Renal cortical epithelial cell (primary cell): ENCODE data around the gene NPIPA3. TPM values are rescaled to one million over a fixed set of nuclear protein-coding genes. Genes with fewer than 3 reads are reported as not detected.
"Not testable (repeated sequence)": the region's sequence is repeated elsewhere in the genome, so short reads cannot be mapped to it uniquely, and the experiment has no call there.

Experiments
- DNase-seq: peaks from one replicate; pipeline ENCODE4 v3.0.0-alpha.2; 2011; ENCODE audit warnings: low read depth
- total RNA-seq: library from RNA; depleted of rRNA; stranded (reverse); fragments of >200 nt; gene quantifications from 2 replicates; pipeline ENCODE4 v1.2.3, GENCODE V29; 2014

Gene NPIPA3
- 0.25 TPM in 1 of 2 replicates, not detected in the other for total RNA-seq

DNA sequence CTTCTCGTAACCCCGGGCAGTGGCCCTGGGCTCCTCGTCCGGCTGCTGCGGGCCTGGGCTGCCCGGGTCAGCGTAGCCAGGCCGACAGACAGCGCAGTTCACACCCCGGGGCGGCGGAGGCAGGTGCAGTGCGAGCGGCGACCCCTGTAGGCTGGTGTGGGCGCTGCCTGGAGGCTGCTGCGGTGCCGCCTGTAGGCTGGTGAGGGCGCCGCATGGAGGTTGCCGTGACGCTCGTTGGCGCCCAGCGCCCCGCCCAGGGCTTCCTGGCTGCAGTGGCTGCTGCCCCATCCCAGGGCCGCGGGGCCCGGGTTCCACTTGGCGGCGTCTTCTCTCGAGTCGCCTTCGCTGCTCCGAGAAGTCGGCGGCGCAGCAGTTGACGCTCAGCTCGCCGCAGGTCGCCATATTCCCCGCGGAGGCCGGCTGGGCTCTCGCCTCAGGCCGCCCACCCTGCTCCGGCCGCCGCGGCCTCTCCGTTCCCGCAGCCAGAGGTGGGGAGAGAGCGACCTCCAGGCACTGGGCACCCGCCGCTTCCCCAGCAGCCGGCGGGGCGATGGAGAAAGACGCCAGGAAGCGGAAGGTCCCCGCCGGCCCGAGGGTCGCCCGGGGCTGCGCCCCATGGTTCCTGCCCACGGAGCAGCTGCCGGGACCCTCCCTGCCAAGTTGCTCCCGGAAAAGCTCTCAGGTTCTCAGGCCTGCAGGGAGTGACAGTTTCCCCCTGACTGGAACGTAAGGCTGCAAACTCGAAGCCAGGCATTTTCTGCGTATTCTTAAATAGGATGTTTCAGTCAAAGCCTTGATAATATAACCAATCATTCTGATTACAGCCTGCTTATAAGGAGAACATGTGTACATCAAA lies at the start of gene NPIPA3:
NPIPA3 (plus strand) TSS at position 256 of the 856 bp plus-strand sequence. CDS start 5,533 bp downstream, outside the sequence.
- not testable (repeated sequence) for DNase-seq

DNA sequence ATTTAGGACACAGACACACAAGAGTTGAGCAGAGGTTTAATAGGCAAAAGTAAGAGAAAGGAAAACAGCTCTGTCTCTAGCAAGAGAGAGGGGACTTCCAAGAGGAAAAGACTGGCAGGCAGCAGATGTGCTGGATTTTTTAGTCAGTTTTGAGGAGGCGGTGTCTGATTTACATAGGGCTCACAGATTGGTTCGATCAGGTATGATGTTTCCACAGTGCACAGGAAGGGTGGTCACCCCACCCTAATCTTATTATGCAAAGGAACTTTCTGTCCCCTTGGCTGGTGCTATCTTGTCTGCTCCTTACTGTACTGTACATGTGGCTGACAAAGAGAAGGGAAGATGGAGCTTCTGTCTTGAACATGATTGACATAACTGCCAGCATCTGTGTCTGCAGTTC lies 45.1 kb upstream of the NPIPA3 start:
- DNase-seq: no peak

DNA sequence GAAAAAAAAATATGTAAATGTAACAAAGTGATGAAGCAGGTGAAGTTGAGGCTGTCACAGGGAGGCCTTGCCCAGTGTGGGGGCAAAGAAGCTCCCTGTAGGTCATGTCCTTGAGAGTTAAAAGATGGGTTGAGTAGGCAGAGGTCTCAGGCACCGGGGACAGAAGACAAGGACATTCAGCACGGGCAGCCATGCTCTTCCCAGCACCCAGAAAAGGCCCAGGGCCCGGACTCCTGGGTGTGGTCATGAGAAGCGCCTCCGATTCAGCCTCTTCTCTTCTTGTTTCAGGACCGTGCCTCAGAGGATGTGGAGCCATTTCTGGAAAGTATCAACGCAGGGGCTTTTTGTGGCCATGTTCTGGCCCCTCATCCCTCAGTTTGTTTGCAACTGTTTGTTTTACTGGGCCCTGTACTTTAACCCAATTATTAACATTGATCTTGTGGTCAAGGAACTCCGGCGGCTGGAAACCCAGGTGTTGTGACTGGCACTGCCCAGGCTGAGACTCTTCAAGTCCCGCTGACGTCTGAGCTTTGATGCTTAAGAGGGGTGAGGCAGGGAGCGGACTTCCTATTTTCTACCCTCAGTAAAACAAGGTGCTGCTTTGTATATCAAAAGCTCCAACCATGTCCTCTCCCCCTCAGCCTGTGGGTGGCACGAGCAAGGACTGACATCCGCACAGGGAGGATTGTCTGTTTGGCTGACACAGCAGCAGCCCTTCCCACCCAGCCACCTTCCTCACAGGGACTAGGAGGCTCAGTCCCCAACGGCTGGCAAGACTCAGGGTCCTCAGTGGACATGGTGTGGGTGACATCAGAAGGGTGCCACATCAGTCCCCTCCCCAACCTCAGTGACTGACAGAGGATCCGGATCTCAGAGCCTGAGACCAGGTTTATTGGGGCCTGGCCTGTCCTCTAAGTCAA lies 35.6 kb upstream of the NPIPA3 start:
- no peak for DNase-seq

DNA sequence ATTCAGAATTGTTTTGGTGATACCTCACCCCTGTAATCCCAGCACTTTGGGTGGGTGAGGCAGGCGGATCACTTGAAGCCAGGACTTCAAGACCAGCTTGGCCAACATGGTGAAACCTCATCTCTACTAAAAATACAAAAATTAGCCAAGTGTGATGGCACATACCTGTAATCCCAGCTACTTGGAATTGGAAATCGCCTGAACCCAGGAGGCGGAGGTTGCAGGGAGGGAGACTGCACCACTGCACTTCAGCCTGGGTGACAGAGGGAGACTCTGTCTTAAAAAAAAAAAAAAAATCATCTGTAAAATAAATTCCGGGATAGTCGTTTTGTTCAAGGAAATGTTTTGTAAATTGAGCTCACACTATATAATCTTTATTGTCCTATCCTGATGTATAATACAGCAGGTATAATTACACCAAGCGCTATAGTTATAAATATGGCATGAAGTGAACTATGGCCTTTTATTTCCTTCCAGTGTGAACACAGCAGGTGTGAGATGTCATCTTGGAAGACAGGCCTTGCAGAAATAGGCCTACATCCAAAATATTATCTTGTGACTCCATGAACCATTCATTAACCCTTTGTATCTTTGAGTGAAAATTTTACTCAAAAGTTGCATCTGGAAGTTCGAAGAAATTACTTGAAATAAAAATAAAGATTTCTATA lies 34.5 kb upstream of the NPIPA3 start:
- DNase-seq: no peak

DNA sequence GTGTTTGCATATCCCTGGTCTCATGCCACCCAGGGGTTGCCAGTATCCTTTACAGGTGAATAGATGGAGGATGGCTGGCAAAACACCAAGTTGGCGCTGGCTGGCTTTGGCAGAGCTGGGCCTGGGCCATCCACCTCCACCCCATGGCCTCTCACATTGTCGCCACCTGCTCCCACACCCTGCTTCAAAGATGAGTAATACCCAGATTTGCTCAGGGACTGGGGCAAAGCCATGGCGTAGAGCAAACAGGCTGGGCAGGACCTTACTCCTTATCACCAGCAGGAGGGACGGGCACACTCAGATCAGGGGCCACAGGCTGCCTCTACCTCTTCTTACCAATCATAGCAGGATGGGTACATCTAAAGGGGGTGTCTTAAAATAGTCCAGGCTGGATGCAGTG lies 33.4 kb upstream of the NPIPA3 start:
- DNase-seq: no peak

DNA sequence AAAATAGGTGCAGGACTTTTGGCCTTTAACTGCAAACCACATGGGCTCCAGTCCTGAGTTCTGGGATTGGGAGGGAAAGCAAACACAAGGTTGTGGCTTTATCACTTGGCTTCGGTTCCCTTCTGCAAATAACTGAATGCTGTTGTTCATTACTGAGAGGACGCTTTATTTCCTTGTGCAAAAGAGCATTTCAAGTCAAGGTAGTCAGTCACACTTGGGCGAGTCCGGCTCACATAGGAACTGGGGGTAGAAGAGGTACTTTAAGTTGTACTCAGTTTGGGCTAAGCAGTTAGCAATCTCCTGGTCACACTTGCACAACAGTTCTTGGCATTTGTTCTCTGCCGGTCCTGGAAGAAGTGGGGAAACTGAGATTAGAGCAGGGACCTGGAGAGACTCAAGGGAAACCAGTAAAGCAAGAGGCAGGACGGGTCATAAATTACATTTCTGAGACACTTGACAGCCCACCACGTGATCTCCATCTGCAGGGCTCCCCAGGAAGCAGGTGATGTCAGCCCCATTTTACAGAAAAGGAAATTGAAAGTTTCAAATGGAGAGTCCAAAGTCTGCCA lies 30.7 kb upstream of the NPIPA3 start:
- peak; percentile 60 for DNase-seq

DNA sequence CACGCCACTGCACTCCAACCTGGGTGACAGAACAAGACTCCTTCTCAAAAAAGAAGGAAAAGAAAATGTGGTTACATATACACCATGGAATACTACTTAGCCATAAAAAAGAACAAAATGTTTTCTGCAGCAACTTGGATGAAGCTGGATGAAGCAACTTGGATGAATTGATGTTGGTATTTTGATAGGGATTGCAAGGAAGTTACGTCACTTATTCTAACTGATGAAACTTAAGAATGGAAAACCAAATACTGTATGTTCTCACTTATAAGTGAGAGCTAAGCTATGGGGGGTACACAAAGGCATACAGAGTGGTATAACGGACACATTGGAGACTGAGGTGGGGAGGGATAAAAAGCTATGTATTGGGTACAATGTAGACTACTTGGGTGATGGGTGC lies 26.6 kb upstream of the NPIPA3 start:
- DNase-seq: no peak

DNA sequence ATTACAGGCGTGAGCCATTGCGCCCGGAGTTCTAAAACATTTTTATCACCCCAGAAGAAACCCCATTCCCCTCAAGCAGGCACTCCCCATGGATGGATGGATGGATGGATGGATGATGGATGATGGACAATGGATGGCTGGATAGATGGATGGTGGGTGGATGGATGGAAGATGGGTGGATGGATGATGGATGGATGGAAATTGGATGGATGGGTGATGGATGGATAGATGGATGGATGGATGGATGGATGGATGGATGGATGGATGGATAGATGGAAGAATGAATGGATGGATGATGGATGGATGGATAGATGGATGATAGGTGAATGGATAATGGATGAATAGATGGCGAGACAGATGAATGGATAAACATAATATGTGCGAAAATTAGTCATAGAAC lies 25.6 kb upstream of the NPIPA3 start:
- no peak for DNase-seq

DNA sequence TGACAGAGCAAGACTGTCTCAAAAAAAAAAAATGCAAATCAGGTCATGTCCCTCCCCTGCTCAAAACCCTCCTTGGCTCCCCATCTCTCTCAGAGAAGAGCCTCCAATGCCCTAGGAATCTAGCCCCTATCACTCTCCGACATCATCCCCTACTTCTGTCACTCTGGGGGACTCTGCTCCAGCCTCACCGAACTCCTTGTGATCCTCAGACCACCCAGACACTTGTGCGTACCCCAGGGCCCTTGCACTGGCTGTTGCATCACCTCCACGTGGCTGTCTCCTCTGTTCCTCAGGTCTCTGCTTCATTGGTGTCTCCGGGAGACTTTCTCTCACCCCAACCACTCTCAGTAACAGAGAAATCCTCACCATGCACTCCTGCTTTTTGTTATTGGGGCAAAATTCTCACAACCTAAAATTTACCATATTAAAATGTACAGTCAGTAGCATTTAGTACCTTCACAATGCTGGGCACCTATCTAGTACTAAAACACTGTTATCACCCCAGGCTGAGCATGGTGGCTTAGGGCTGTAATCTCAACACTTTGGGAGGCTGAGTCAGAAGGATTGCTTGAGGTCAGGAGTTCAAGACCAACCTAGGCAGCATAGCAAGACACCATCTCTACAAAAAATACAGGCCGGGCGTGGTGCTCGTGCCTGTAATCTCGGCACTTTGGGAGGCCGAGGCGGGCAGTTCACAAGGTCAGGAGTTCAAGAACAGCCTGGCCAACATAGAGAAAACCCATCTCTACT lies 24.3 kb upstream of the NPIPA3 start:
- no peak for DNase-seq

DNA sequence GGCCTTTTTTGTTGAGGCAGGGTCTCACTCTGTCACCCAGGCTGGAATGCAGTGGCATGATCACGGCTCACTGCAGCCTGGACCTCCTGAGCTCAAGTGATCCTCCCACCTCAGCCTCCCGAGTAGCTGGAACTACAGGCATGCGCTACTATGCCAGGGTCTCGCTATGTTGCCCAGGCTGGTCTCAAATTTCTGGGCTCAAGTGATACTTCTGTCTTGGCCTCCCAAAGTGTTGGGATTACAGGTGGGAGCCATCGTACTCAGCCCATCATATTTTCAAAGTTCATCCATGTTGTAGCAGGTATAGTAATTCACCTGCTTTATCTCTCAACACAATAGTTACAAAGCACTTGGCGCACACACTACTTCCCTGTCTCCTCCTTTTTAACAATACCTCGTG lies 22.8 kb upstream of the NPIPA3 start:
- DNase-seq: not testable (repeated sequence)

DNA sequence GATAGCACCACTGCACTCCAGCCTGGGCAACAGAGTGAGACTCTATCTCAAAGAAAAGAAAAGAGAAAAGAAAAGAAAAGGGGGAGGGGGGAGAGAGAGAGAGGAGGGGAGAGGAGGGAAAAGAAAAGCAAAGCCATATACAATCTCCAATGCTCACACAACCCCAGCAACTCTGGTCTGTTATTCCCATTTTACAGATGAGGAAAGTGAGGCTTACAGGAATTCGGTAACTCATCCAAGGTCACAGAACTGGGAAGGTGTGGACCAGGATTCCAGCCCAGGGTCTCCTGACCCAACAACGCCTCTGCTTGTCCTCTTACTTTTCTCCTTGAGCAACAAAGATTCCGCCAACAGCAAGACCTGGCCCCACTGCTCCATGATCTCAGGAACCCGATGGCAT lies 22.1 kb upstream of the NPIPA3 start:
- DNase-seq: no peak

DNA sequence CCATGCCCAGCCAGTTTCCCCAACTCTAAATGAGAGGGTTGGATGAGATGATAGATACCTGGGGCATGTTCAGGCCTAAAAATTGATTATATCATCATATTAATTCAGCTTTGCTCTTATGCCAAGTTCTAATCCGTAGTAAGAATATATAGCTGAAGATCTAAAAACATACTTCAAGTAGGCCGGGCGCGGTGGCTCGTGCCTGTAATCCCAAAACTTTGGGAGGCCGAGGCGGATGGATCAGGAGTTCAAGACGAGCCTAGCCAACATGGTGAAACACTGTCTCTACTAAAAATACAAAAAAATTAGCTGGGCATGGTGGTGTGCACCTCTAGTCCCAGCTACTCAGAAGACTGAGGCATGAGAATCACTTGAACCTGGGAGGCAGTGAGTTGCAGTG lies 21.1 kb upstream of the NPIPA3 start:
- no peak for DNase-seq

DNA sequence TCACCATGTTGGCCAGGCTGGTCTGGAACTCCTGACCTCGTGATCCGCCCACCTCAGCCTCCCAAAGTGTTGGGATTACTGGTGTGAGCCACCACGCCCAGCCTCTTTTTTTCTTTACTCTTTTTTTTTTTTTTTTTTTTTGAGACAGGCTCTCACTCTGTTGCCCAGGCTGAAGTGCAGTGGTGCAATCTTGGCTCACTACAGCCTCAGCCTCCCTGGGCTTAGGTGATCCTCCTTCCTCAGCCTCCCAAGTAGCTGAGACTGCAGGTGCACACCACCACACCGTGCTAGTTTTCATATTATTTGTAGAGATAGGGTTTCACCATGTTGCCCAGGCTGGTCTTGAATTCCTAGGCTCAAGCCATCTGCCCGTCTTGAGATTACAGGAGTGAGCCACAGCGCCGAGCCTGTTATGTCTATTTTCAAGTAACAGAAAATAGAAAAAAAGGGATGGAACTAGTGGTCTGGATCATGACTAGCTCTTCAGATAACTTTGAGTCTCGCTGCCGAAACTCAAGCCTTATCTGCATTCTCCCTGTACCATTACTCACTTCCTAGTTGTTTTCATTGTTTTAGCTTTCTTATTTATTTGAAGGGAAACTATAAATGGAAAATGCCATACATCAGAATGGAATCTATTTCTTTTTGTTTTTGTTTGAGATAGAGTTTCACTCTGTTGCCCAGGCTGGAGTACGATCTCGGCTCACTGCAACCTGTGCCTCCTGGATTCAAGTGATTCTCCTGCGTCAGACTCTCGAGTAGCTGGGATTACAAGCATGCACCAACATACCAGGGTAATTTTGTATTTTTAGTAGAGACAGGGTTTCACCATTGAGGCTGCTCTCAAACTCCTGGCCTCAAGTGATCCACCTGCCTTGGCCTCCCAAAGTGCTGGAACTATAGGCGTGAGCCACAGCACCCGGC lies 17.1 kb upstream of the NPIPA3 start:
- not testable (repeated sequence) for DNase-seq

DNA sequence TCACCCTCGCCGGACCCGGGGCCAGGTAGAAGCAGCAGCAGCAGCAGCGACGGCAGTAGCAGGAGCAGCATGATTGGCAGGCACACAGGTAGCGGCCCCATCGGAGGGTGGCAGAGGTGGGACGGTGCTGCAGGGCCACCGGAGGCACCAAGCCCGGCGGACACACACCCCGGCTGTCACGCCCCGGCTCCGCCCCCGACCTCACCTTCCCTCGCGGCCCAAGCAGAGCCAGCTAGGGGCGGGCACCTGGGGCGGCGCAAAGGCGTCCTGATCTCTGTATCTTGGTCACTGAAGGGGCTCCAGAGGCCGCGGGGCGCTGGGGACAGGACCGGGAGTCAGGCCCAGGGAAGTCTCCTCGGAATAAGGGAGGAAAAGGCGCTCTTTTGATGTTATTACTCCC lies 9.1 kb upstream of the NPIPA3 start, which contains the start of gene PLA2G10:
PLA2G10 (minus strand) TSS at position 180 of the 400 bp plus-strand sequence; CDS start at position 101, 79 bp downstream.
- DNase-seq: not testable (repeated sequence)

DNA sequence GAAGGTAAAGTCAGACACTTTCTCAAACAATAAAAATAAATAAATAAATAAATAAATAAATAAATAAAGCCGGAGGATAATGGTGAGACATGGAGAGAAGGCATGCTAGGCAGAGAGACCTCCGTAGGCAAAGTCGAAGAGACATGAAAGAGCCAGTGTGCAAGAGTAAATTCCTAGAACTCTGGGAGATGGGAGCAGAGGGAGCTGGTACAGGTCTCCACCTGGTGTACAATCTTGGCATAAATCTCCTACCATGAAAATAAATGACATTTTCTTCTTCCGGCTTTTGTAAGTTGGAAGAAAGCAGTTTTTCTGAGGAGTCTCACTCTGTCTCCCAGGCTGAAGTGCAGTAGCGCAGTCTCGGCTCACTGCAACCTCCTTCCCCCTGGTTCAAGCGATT lies 1.4 kb upstream of the NPIPA3 start:
- DNase-seq: not testable (repeated sequence)

DNA sequence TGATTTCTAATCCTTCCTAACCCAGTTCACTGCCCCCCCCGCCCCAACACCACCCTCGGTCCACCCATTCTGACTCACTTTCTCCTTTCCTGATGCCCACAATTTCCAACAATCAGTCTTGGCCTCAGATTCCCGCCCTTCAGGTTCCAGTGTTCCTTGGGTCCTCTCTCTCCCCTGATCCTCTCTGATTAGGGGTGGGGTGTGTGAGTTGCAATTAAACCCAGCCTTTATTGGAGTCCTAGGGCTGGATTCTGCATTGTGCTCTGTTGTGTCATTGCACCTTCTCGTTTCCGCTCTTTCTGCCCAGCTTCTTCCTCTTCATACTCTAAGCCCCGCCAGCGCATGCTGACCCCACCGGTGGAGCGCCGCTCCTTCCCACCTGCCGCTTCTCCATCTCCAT lies 539 bp upstream of the NPIPA3 start:
- not testable (repeated sequence) for DNase-seq

DNA sequence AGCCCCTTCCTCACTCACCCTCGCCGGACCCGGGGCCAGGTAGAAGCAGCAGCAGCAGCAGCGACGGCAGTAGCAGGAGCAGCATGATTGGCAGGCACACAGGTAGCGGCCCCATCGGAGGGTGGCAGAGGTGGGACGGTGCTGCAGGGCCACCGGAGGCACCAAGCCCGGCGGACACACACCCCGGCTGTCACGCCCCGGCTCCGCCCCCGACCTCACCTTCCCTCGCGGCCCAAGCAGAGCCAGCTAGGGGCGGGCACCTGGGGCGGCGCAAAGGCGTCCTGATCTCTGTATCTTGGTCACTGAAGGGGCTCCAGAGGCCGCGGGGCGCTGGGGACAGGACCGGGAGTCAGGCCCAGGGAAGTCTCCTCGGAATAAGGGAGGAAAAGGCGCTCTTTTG lies 30.0 kb downstream of the NPIPA3 start:
- not testable (repeated sequence) for DNase-seq

DNA sequence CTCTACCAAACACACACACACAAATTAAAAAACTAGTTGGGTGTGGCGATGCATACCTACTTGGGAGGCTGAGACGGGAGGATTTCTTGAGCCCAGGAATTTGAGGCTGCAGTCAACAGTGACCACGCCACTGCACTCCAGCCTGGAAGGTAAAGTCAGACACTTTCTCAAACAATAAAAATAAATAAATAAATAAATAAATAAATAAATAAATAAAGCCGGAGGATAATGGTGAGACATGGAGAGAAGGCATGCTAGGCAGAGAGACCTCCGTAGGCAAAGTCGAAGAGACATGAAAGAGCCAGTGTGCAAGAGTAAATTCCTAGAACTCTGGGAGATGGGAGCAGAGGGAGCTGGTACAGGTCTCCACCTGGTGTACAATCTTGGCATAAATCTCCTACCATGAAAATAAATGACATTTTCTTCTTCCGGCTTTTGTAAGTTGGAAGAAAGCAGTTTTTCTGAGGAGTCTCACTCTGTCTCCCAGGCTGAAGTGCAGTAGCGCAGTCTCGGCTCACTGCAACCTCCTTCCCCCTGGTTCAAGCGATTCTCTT lies 37.7 kb downstream of the NPIPA3 start:
- not testable (repeated sequence) for DNase-seq

DNA sequence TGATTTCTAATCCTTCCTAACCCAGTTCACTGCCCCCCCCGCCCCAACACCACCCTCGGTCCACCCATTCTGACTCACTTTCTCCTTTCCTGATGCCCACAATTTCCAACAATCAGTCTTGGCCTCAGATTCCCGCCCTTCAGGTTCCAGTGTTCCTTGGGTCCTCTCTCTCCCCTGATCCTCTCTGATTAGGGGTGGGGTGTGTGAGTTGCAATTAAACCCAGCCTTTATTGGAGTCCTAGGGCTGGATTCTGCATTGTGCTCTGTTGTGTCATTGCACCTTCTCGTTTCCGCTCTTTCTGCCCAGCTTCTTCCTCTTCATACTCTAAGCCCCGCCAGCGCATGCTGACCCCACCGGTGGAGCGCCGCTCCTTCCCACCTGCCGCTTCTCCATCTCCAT lies 38.6 kb downstream of the NPIPA3 start:
- not testable (repeated sequence) for DNase-seq
